B cell (primary cell): ENCODE measurements around the gene IGHMBP2. TPM values are rescaled to one million over a fixed set of nuclear protein-coding genes. Genes with fewer than 3 reads are reported as not detected.

Experiments
- ATAC-seq: fragments of 200-7000 bp; cut with Tn5 transposase; one replicate; pipeline ENCODE4 v1.10.0; 2021; ENCODE audit warnings: low read depth, mild to moderate bottlenecking, moderate number of reproducible peaks, moderate library complexity
- CTCF ChIA-PET: fragments of 350-600 bp; sonication (Branson Sonifier 250); formaldehyde crosslinking; loops from one replicate; lab custom pipeline; 2021; ENCODE audit warnings: antibody characterized with exemption, inconsistent platforms; lab: Charles Lee
- POLR2A ChIA-PET: fragments of 350-600 bp; sonication (Branson Sonifier 250); formaldehyde crosslinking; loops from one replicate; lab custom pipeline; 2021; ENCODE audit warnings: antibody characterized with exemption; lab: Charles Lee
- DNase-seq: peaks from one replicate; pipeline ENCODE4 v3.0.0; 2013
- H2AFZ ChIP-seq: 2 replicates; pipeline ENCODE4 v1.6.1; 2012; ENCODE audit warnings: mild to moderate bottlenecking, low read depth, low read length; ENCODE audit not compliant: insufficient read depth, poor library complexity, severe bottlenecking
- H3K27ac ChIP-seq, 2 donors: 1 replicate in 1 of 2; 2 replicates in 1 of 2; pipeline ENCODE4 v1.5.1; 2012 to 2013; ENCODE audit warnings: low read length in 2 of 2, mild to moderate bottlenecking in 2 of 2, moderate library complexity in 1 of 2
- H3K27me3 ChIP-seq, 4 experiments: fragments of 200-600 bp in 1 of 4; sonication (generic) in 1 of 4; replicated peaks in 1 of 4; 1 replicate in 2 of 4; 2 replicates in 2 of 4; pipeline versions ENCODE4 v1.6.1 to v1.7.0; 2013 to 2016; ENCODE audit warnings: low read length in 3 of 4, mild to moderate bottlenecking in 2 of 4, mixed read lengths in 1 of 4, moderate library complexity in 1 of 4; ENCODE audit not compliant: insufficient read depth in 4 of 4, control insufficient read depth in 3 of 4; ENCODE audit errors: control extremely low read depth in 1 of 4
- H3K36me3 ChIP-seq, 2 experiments: replicated peaks in 1 of 2; 1 replicate in 1 of 2; 2 replicates in 1 of 2; pipeline versions ENCODE4 v1.6.1 to v1.7.1; 2013; ENCODE audit warnings: low read length in 1 of 2; ENCODE audit not compliant: insufficient read depth in 2 of 2, control insufficient read depth in 1 of 2; ENCODE audit errors: control extremely low read depth in 1 of 2, extremely low read depth in 1 of 2
- H3K4me1 ChIP-seq, 2 donors: fragments of 200-600 bp in 1 of 2; sonication (generic) in 1 of 2; 1 replicate in 1 of 2; 2 replicates in 1 of 2; pipeline versions ENCODE4 v1.5.1 to v1.6.1; 2013 to 2017; ENCODE audit warnings: low read length in 2 of 2; ENCODE audit not compliant: control insufficient read depth in 2 of 2, insufficient read depth in 2 of 2
- H3K4me2 ChIP-seq: replicated peaks from 2 replicates; pipeline ENCODE3; 2012; ENCODE audit warnings: mild to moderate bottlenecking, low read depth, low read length; ENCODE audit not compliant: poor library complexity, severe bottlenecking
- H3K4me3 ChIP-seq, 5 experiments: fragments of 200-600 bp in 1 of 5; sonication (generic) in 1 of 5; 1 replicate in 3 of 5; 2 replicates in 2 of 5; pipeline versions ENCODE4 v1.5.1 to v1.7.0; 2011 to 2016; ENCODE audit warnings: low read length in 4 of 5, mild to moderate bottlenecking in 4 of 5, low read depth in 2 of 5, control low read depth in 1 of 5, moderate library complexity in 1 of 5; ENCODE audit not compliant: insufficient read depth in 1 of 5; ENCODE audit errors: control extremely low read depth in 1 of 5, extremely low read depth in 1 of 5
- H3K79me2 ChIP-seq: fragments of 200-600 bp; sonication (generic); one replicate; pipeline ENCODE4 v1.6.0; 2016; ENCODE audit warnings: low read length; ENCODE audit not compliant: control insufficient read depth, insufficient read depth
- H3K9ac ChIP-seq: fragments of 200-600 bp; sonication (generic); 2 replicates; pipeline ENCODE4 v1.6.1; 2017; ENCODE audit warnings: mild to moderate bottlenecking, low read length, moderate library complexity
- H3K9me3 ChIP-seq, 3 donors: one replicate each; pipeline versions ENCODE4 v1.6.1 to v1.7.1; 2013; ENCODE audit warnings: low read length in 2 of 3; ENCODE audit not compliant: control insufficient read depth in 2 of 3, insufficient read depth in 1 of 3; ENCODE audit errors: control extremely low read depth in 1 of 3
- H4K20me1 ChIP-seq: 2 replicates; pipeline ENCODE4 v1.6.0; 2012; ENCODE audit warnings: mild to moderate bottlenecking, low read length; ENCODE audit not compliant: insufficient read depth, control insufficient read depth, poor library complexity, severe bottlenecking
- H3K27ac Mint-ChIP-seq: one replicate; pipeline ENCODE4 v1.8.0; 2021; ENCODE audit warnings: mixed read lengths
- H3K27me3 Mint-ChIP-seq: one replicate; pipeline ENCODE4 v1.8.0; 2021; ENCODE audit warnings: mixed read lengths
- H3K4me1 Mint-ChIP-seq: one replicate; pipeline ENCODE4 v1.8.0; 2021; ENCODE audit warnings: mixed read lengths
- H3K4me3 Mint-ChIP-seq: one replicate; pipeline ENCODE4 v1.8.0; 2021; ENCODE audit warnings: mixed read lengths
- H3K9me3 Mint-ChIP-seq: one replicate; pipeline ENCODE4 v1.8.0; 2022; ENCODE audit warnings: mixed read lengths; ENCODE audit not compliant: insufficient read depth
- EZH2 ChIP-seq: IDR thresholded peaks from 2 replicates; pipeline ENCODE4 v1.6.1; 2012; ENCODE audit warnings: borderline replicate concordance, low read depth, mild to moderate bottlenecking, moderate library complexity, low read length; ENCODE audit not compliant: insufficient read depth, poor library complexity, severe bottlenecking
- WGBS: methylation state at CpG from one replicate; pipeline ENCODE4 v1.1.5; 2013; ENCODE audit warnings: missing lambda C conversion rate; ENCODE audit not compliant: insufficient coverage; 5-methylcytosine and 5-hydroxymethylcytosine counted together
- intact Hi-C: fragments of 100-400 bp; cut with micrococcal nuclease; formaldehyde crosslinking; loops from one replicate; pipeline ENCODE4 v1.10.0; 2022
- polyA plus RNA-seq: library from polyadenylated mRNA; depleted of rRNA; stranded (reverse); fragments of >200 nt; gene quantifications from 2 replicates; pipeline ENCODE4 v1.2.3, GENCODE V29; 2012
- total RNA-seq, 2 donors: library from RNA; stranded (reverse); fragments of 120-200 nt in 1 of 2; gene quantifications; 1 replicate in 1 of 2; 2 replicates in 1 of 2; pipeline versions ENCODE4 v1.2.3 to v1.2.4, GENCODE V29; 2013 to 2022
- TF ChIP-seq, protein P1 (sequence below): fragments of 200-600 bp; IDR thresholded peaks from one replicate; pipeline ENCODE4 v1.8.0; 2022; ENCODE audit warnings: antibody characterized with exemption, mild to moderate bottlenecking

The IGHMBP2 gene
- total and polyA plus RNA-seq, 2 donors (not counting 1 experiment from before 2014, with no cell fraction given) = 41.4 to 42.9 TPM

DNA sequence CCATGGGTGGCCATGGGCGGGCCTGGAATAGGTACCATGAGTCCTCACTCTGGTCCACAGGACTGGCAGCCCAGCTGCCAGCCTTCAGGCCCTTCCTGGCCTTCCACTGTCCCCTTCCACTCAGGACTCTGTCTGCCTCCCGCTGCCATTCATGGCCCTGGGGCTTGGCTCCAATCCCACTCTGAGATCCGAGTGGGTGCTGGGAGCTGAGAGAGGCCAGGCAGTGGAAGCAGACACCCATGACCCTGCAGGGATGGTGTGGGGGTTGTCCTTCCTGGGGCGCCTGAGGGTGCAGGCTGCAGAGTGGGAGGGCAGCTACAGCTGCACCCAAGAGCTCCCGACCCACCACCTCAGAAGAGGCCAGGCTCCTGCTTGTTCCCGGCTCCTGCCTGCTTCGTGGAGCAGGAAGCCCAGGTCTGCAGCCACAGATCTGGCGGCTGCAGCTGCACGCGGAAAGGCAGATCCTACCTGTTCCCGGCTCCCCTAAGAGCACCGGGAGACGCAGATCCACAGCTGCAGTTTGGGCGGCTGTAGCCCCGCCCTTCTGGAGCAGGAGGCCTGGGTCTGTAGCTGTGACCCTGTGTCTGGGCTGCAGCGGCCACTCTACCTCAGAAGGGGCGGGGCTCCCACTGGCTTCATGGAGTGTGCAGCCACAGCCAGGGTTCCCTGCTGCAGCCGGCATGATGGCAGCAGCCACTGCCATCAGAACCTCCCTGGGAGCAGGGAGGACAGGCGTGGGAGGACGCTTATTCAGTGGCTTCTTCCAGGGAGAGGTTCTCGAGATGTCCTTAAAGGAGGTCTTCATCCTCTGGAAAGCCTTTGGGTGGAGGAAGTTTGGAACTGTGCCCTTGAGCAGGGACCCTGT, 27.5 kb downstream of the IGHMBP2 start:
- no peak overlapping the region for H3K27ac ChIP-seq
- H3K79me2 ChIP-seq = no peaks in the 10 kb centered on the region
- WGBS = 93% methylated on average over 20 of the region's 21 CpGs
- no peaks in the 10 kb centered on the region for H3K9me3 Mint-ChIP-seq
- intact Hi-C loops = no loop called here
- H3K9ac ChIP-seq = no peak overlapping the region
- H3K4me1 Mint-ChIP-seq = peaks cover 12% of the 10 kb centered on the region
- CTCF ChIA-PET = no interaction called here
- no peaks in the 10 kb centered on the region for H3K27me3 ChIP-seq
- no peak overlapping the region for H3K4me2 ChIP-seq
- H3K4me3 ChIP-seq = no peak overlapping the region
- peaks cover 0 to 51% of the 10 kb centered on the region in 2 experiments for H3K36me3 ChIP-seq
- DNase-seq = no peak
- POLR2A ChIA-PET = no interaction called here
- H3K4me1 ChIP-seq = peaks cover 7 to 11% of the 10 kb centered on the region in 2 donors
- H3K27me3 Mint-ChIP-seq = no peaks in the 10 kb centered on the region
- H3K27ac Mint-ChIP-seq = no peak overlapping the region
- H3K4me3 Mint-ChIP-seq = no peak overlapping the region
- no peak for ATAC-seq
- TF ChIP-seq, protein P1, sequence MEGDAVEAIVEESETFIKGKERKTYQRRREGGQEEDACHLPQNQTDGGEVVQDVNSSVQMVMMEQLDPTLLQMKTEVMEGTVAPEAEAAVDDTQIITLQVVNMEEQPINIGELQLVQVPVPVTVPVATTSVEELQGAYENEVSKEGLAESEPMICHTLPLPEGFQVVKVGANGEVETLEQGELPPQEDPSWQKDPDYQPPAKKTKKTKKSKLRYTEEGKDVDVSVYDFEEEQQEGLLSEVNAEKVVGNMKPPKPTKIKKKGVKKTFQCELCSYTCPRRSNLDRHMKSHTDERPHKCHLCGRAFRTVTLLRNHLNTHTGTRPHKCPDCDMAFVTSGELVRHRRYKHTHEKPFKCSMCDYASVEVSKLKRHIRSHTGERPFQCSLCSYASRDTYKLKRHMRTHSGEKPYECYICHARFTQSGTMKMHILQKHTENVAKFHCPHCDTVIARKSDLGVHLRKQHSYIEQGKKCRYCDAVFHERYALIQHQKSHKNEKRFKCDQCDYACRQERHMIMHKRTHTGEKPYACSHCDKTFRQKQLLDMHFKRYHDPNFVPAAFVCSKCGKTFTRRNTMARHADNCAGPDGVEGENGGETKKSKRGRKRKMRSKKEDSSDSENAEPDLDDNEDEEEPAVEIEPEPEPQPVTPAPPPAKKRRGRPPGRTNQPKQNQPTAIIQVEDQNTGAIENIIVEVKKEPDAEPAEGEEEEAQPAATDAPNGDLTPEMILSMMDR = no peak
- TF ChIP-seq EZH2 = no peak
- H2AFZ ChIP-seq = no peak overlapping the region
- peaks cover 0 to 7% (median 0%) of the 10 kb centered on the region in 3 donors for H3K9me3 ChIP-seq
- no peaks in the 10 kb centered on the region for H4K20me1 ChIP-seq

GRCh38 chr11:68931911-68932310, 28.2 kb downstream of the IGHMBP2 start:
- ChIA-PET CTCF (no interaction called here), POLR2A (interaction anchor here (0.9 kb wide), 1 partner anchor 102 kb away, joined by 6 read pairs; no protein-coding TSS in a partner anchor)
- WGBS = 96% methylated on average over 17 of the region's 17 CpGs
- no peak overlapping the region for H3K9ac ChIP-seq
- Mint-ChIP-seq H3K27me3 (no peaks in the 10 kb centered on the region), H3K4me3 (no peak overlapping the region), H3K4me1 (peaks cover 12% of the 10 kb centered on the region), H3K27ac (no peak overlapping the region), H3K9me3 (no peaks in the 10 kb centered on the region)
- DNase-seq (no peak), ATAC-seq (no peak)
- no peaks in the 10 kb centered on the region for H3K27me3 ChIP-seq
- intact Hi-C loops = no loop called here
- peaks cover 0 to 54% of the 10 kb centered on the region in 2 experiments for H3K36me3 ChIP-seq
- no peaks in the 10 kb centered on the region for H4K20me1 ChIP-seq
- peaks cover 7 to 9% of the 10 kb centered on the region in 2 donors for H3K4me1 ChIP-seq
- no peak overlapping the region for H2AFZ ChIP-seq
- H3K9me3 ChIP-seq = peaks cover 0 to under 1% (median 0%) of the 10 kb centered on the region in 3 donors
- H3K4me3 ChIP-seq = no peak overlapping the region
- H3K4me2 ChIP-seq = no peak overlapping the region
- TF ChIP-seq, protein P1 = no peak
- no peak for TF ChIP-seq EZH2
- no peak overlapping the region for H3K27ac ChIP-seq
- no peaks in the 10 kb centered on the region for H3K79me2 ChIP-seq
